GM20000 (cell line): ENCODE data around the gene ARG2.
"Not testable (repeated sequence)": the region's sequence is repeated elsewhere in the genome, so short reads cannot be mapped to it uniquely, and the experiment has no call there.

Experiments used
- DNase-seq: peaks from one replicate; pipeline ENCODE4 v3.0.0; 2012; ENCODE audit warnings: low spot score
- CTCF ChIP-seq: IDR thresholded peaks from 2 replicates; pipeline ENCODE4 v1.5.1; 2012; ENCODE audit warnings: mild to moderate bottlenecking, control low read depth; ENCODE audit errors: extremely low read depth, missing control alignments

The ARG2 gene

GRCh38 chr14:67589204-67589770 lies 30.4 kb upstream of the ARG2 start:
- TF ChIP-seq CTCF, result no peak
- DNase-seq, result no peak

- DNase-seq, result not testable (repeated sequence)
Observed at GRCh38 chr14:67593650-67594049, 26.1 kb upstream of the ARG2 start.

DNA sequence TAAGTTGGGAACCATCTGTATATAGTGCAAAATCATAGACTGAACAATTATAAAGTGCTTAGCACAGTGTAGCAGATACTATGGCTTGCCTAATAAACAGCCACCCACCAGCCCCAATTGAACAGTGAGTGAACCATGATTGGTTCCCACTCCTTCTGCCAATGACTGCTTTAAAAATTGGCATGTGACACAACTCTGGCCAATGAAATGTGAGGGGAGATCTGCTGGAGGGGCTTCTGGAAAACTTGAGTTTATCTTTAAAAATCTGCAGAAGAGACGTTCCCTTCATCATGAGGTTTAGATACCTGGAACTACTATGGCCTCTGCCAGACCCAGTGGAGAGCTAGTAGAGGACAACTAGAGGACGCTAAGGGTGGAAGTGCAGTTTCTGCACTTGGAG lies 24.3 kb upstream of the ARG2 start:
- no peak for DNase-seq
- TF ChIP-seq CTCF, result no peak

DNA sequence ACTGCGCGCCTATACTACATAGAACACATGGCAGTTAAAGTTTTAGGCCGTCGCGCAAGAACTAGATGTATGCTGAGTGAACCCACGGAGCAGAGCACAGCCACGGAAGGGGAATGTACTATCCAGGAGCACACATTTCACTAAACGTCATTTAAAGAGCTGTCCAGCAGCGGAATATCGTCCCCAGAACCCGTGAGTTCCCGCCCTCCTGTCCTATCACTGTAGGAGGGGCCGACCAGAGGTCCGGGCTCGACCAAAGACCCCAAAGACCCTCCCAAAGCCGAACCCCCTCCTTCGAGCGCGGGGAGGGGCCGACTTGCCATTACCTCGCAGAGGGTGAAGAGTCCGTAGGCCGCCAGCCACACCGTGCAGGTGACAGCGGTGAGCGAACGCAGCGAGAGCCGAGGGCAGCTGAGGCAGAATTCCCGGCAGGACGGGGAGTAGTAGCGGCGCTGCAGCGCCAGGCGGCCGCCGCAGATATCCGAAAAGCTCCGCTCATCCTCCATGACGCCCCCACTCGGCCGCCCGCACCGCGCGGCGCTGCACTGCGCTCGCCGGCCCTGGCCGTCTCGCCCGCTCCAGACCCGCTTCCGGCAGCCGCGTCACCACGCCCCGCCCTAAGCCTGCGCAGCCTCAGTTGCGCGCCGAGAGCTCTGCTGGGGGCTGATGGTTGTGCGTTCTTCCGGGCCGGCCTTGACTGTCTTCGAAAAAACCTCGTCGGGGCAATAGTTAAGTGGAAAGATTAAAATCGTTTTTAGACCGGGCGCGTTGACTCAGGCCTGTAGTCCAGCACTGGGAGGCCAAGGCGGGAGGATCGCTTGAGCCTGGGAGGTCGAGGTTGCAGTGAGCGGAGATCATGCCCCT lies 19.8 kb upstream of the ARG2 start, which contains the start of gene PIGH:
PIGH (minus strand) TSS at position 571 of the 864 bp plus-strand sequence; CDS start at position 506, 65 bp downstream.
- TF ChIP-seq CTCF, result peak; percentile 49
- peak; percentile 93 for DNase-seq

- not testable (repeated sequence) for DNase-seq
Observed at GRCh38 chr14:67600562-67600974, 19.2 kb upstream of the ARG2 start.

DNA sequence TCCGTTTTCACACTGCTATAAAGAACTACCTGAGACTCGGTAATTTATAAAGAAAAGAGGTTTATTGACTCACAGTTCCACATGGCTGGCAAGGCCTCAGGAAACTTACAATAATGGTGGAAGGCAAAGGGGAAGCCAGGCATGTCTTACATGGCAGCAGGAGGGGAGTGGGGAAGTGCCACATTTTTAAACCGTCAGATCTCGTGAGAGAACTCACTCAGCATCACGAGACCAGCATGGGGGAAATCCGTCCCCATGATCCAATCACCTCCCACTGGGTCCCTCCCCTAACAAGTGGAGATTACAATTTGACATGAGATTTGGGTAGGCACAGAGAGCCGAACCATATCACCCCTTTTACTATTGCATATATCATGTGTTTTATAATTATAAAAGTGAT lies 17.6 kb upstream of the ARG2 start:
- TF ChIP-seq CTCF, result no peak
- no peak for DNase-seq

GRCh38 chr14:67602995-67603545 lies 16.6 kb upstream of the ARG2 start:
- DNase-seq, result no peak
- no peak for TF ChIP-seq CTCF

DNA sequence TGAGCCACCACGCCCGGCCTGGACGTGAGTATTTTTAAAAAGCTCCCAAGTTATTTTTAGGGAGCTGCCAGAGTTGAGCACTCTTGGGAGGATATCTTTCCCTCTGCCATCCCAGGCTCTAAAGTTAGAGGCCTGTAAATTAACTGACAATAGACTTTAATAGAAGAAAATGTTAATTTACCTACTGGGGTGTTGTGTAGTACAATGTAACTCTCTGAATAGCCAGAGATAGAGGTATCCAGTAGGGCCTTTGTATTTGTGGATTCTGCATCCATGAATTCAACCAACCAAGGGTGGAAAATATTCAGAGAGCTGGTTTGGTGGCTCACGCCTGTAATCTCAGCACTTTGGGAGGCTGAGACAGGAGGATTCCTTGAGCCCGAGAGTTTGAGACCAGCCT lies 12.1 kb upstream of the ARG2 start:
- no peak for DNase-seq
- no peak for TF ChIP-seq CTCF
